ENCODE data around the gene SORCS2. TPM values are rescaled to one million over a fixed set of nuclear protein-coding genes. Genes with fewer than 3 reads are reported as not detected.

The SORCS2 gene
- total RNA-seq, 3 donors from 2014 or later: 0.66 to 1.3 (median 0.80) TPM

DNA sequence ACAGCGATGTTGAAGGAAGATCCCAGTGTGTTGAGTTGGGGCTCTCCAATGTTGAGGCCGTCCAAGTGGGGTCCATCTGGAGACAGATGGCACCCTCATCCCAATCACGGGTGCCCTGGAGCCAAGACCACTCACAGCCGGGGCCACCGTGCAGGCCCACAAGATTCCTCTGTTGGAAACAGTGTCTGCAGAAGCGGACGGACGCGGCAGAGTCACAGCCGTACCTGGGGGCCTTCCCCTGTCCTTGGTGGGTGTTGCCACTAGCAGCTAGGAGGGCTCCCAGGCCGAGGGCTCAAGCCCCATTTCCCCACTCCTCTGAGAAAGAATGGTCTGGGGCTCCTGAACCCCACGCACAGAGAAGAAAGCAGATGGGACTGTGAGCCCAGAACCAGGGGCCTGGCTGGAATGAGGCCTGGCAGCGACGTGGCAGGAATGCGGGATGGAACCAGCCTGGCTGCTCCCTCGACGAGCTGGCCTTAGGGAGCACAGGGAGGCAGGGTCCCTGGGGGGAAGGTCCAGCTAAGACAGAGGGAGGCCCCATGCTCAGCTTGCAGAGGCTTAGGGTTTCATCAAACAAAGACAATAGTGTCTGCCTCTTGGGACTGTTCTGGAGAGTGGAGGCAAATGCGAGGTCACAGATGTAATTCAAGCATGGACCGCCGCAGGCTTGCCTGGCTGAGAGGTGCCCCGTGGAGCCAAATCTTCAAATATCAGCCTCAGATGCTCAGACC lies 518.4 kb downstream of the SORCS2 start:
- Histone ChIP-seq H3K27ac (no peak overlapping the region), H3K9me3 (peaks cover 0 to 5% of the 10 kb centered on the region in 2 donors), H3K27me3 (no peaks in the 10 kb centered on the region), H3K36me3 (no peaks in the 10 kb centered on the region), H3K4me3 (no peak overlapping the region), H3K4me1 (no peaks in the 10 kb centered on the region)
- no peak for DNase-seq (ENCODE audit: low spot score in 2 of 2)
- intact Hi-C loops (cut with DNase I; ENCODE audit: low total_unique reads): no loop called here
- TF ChIP-seq POLR2A (IDR thresholded peaks at IDR 0.05) (no peak), POLR2AphosphoS5 (IDR thresholded peaks at IDR 0.05) (no peak)
- TF ChIP-seq, protein P1, sequence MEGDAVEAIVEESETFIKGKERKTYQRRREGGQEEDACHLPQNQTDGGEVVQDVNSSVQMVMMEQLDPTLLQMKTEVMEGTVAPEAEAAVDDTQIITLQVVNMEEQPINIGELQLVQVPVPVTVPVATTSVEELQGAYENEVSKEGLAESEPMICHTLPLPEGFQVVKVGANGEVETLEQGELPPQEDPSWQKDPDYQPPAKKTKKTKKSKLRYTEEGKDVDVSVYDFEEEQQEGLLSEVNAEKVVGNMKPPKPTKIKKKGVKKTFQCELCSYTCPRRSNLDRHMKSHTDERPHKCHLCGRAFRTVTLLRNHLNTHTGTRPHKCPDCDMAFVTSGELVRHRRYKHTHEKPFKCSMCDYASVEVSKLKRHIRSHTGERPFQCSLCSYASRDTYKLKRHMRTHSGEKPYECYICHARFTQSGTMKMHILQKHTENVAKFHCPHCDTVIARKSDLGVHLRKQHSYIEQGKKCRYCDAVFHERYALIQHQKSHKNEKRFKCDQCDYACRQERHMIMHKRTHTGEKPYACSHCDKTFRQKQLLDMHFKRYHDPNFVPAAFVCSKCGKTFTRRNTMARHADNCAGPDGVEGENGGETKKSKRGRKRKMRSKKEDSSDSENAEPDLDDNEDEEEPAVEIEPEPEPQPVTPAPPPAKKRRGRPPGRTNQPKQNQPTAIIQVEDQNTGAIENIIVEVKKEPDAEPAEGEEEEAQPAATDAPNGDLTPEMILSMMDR (IDR thresholded peaks at IDR 0.05): no peak

DNA sequence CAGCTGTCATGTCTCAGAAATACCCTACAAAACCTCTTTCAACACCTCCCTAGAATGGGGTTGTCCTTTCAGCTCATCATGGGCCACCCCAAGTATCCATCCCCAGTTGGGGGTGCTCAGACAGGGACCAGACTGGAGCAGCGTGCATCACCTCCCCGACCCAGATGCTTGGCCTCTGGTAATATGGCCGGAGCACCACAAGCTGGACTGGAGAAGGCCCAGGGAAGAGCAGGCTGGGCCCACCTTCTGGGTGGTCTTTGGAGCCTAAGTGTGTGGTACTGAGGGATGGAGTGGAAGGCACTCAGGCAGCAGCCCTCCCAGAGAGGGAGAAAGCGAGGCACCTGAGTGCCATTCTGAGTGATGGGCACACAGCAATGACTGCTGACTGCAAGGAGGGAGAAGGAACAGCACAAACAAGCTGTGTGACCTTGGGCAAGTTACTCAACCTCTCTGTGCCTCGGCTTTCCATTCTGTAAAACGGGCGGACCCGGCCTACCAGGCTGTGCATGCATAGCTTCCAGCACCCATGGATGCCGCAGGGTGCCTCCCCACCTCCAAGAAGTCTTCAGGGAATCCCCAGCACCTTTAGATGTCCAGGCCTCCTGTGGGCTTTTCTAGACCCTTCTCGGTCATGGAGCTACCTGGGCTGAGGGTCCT lies 519.1 kb downstream of the SORCS2 start:
- no peak for DNase-seq (ENCODE audit: low spot score in 2 of 2)
- H3K27me3 ChIP-seq: no peaks in the 10 kb centered on the region

DNA sequence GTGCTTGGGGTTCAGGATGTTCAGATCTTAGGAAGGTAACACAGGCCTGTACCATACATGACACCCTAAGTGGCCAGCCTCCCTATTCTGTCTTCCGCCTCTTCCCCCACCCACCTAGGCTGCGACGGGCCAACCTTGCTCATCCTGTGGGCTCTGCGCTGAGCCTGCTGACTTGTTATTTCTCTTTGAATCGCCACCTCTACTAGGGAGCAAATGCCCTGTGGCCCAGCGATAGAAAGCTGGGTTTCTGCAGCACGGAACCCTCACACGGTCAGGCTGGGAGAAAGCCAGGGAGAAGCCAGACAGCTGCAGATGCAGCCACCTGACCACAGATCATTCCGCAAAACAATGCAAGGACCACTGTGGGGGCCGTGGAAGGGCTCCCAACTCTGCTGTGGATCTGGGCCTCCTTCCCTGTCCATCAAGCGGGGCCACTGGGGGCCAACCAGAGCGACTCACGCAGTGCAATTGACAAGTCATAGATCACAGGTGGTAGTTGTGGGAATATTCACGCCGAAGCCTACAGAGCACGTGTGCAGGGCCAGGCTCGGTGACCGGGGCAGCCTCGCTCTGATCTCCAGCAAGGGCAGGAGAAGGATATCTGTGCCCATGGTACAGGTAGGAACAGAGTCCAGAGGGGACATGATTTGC lies 519.8 kb downstream of the SORCS2 start:
- no peak for DNase-seq (ENCODE audit: low spot score in 2 of 2)
- Histone ChIP-seq H3K4me3 (no peak overlapping the region), H3K27ac (no peak overlapping the region), H3K36me3 (no peaks in the 10 kb centered on the region), H3K9me3 (peaks cover 0 to 5% of the 10 kb centered on the region in 2 donors), H3K4me1 (no peaks in the 10 kb centered on the region), H3K27me3 (no peaks in the 10 kb centered on the region)
- intact Hi-C loops (cut with DNase I; ENCODE audit: low total_unique reads): no loop called here
- TF ChIP-seq POLR2A (IDR thresholded peaks at IDR 0.05): no peak
- no peak for TF ChIP-seq POLR2AphosphoS5 (IDR thresholded peaks at IDR 0.05)
- TF ChIP-seq, protein P1 (IDR thresholded peaks at IDR 0.05): no peak

More for the DNA sequence above, 519.1 kb downstream of the SORCS2 start:
- Histone ChIP-seq H3K4me1 (no peaks in the 10 kb centered on the region), H3K9me3 (peaks cover 0 to 5% of the 10 kb centered on the region in 2 donors), H3K27ac (no peak overlapping the region), H3K36me3 (no peaks in the 10 kb centered on the region), H3K4me3 (no peak overlapping the region)
- intact Hi-C loops (cut with DNase I; ENCODE audit: low total_unique reads): no loop called here
- TF ChIP-seq POLR2AphosphoS5 (IDR thresholded peaks at IDR 0.05) (no peak), POLR2A (IDR thresholded peaks at IDR 0.05) (no peak)
- TF ChIP-seq, protein P1 (IDR thresholded peaks at IDR 0.05): no peak

DNA sequence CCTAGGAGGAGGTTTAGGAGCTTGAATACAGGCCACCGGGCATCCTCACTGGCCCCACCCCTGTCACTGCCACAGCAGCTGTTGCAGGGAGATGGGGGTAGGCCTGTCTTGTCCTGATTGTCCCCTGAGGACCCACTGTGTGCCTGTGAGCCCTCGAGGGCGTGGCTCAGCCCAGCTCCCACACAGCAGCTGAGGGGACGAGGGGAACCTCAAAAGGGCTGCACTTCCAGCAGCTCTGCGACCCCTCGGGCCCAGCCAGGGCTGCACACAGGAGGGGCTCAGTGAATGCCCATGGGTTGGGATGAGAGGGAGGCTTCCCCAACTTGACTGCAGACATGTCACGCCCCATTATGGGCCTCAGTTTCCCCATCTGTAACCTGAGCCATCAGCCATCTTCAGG lies 521.4 kb downstream of the SORCS2 start:
- Histone ChIP-seq H3K9me3 (peaks cover 0 to 5% of the 10 kb centered on the region in 2 donors), H3K4me3 (no peak overlapping the region), H3K4me1 (no peaks in the 10 kb centered on the region), H3K36me3 (no peaks in the 10 kb centered on the region), H3K27ac (no peak overlapping the region), H3K27me3 (no peaks in the 10 kb centered on the region)
- DNase-seq (ENCODE audit: low spot score in 2 of 2): no peak
- intact Hi-C loops (cut with DNase I; ENCODE audit: low total_unique reads): no loop called here
- no peak for TF ChIP-seq POLR2A (IDR thresholded peaks at IDR 0.05)
- TF ChIP-seq, protein P1 (IDR thresholded peaks at IDR 0.05): no peak

DNA sequence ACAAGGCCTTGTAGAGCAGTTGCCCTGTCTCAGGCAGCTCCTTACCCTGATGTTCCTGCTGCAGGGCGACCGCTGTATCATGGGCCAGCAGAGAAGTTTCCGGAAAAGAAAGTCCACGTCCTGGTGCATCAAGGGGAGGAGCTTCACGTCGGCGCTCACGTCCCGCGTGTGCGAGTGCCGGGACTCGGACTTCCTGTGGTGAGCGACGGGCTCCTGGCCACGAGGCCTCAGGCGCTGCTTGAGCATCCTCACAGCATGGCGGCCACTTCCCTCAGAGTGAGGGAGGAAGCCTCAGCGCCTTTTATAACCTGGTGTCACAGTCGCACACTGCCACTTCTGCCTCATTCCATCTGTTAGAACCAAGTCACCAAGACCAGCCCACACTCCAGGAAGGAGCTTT lies 521.8 kb downstream of the SORCS2 start:
- intact Hi-C loops (cut with DNase I; ENCODE audit: low total_unique reads): no loop called here
- H3K4me3 ChIP-seq: no peak overlapping the region
- H3K27ac ChIP-seq: no peak overlapping the region
- peaks cover 0 to 5% of the 10 kb centered on the region in 2 donors for H3K9me3 ChIP-seq
- no peak for DNase-seq (ENCODE audit: low spot score in 2 of 2)
- peaks cover 0 to 2% of the 10 kb centered on the region in 2 donors for H3K27me3 ChIP-seq
- H3K4me1 ChIP-seq: no peaks in the 10 kb centered on the region
- H3K36me3 ChIP-seq: no peaks in the 10 kb centered on the region
- TF ChIP-seq POLR2AphosphoS5 (IDR thresholded peaks at IDR 0.05): no peak
- TF ChIP-seq POLR2A (IDR thresholded peaks at IDR 0.05): no peak
- TF ChIP-seq, protein P1 (IDR thresholded peaks at IDR 0.05): no peak

Data from breast epithelium (tissue), 4 donors.